ENCODE data around the gene LINC01488. TPM values are rescaled to one million over a fixed set of nuclear protein-coding genes. Genes with fewer than 3 reads are reported as not detected.

The LINC01488 gene
- total and polyA plus RNA-seq, 2 of the 13 experiments (the other 11 are each of a cell fraction or from before 2014, with no cell fraction given) = 0.26 to 0.58 TPM

DNA sequence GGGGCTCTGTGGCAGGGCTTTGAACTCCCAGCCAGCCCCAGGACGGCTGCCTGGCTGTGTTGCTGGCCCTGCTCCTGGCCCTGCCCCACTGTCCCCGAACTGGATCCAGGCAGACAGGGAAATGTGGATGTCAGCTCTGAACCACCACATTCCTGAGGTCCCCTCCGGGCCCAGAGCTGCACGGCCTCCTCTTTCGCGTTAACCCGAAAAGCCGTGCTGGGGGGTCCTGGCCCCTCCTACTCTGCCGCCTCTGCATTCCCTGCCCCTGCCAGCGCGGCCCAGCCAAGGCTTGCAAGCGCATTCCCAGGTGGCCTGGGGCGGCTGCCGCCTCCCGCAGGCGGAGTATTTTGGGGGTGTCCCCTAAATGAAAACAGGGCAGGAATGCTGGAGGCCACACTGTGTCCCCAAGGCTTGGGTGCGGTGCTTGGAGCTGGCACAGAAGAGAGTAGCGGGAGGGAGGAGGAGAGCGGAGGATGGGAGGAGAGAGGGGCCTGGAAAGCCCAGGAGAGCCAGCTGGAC, 5.4 kb downstream of the LINC01488 start:
- in situ Hi-C loops (cut with HindIII; ENCODE audit: extremely low pct_ligation_motif_present, low pct_unique_long_range_greater_than_20kb) = no loop called here

DNA sequence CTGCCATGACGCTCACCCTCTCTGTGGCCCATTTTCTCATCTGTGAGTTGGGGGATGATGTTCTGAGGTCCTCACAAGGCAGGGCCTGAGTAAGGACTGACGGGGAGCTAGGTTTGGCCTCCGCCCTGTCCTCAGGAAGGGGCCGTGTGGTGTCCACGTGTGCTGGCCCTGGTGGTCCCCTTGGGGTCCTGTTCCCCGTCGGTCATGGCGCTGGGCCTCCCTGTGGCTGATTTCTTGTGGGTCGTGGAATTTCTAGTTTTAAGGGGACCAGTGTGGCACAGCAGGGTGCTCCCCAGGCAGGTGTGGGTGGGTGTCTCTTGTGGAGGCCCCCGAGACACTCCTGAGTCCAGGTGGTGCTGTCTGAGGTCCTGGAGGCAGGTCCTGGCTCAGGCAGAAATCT, 5.9 kb downstream of the LINC01488 start:
- POLR2A ChIA-PET = no interaction called here
- CTCF ChIA-PET (ENCODE audit: low intra/inter-chr PET ratio, low total read pairs) = no interaction called here
- no peak for TF ChIP-seq RXRA (CRISPR knock-in tag; IDR thresholded peaks at IDR 0.05)
- no peak for TF ChIP-seq ZNF136 (CRISPR knock-in tag; IDR thresholded peaks at IDR 0.05; ENCODE audit: low read depth)
- TF ChIP-seq, protein P1, sequence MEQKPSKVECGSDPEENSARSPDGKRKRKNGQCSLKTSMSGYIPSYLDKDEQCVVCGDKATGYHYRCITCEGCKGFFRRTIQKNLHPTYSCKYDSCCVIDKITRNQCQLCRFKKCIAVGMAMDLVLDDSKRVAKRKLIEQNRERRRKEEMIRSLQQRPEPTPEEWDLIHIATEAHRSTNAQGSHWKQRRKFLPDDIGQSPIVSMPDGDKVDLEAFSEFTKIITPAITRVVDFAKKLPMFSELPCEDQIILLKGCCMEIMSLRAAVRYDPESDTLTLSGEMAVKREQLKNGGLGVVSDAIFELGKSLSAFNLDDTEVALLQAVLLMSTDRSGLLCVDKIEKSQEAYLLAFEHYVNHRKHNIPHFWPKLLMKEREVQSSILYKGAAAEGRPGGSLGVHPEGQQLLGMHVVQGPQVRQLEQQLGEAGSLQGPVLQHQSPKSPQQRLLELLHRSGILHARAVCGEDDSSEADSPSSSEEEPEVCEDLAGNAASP (CRISPR knock-in tag; IDR thresholded peaks at IDR 0.05; ENCODE audit: borderline replicate concordance) = no peak
- no peak for TF ChIP-seq PAF1 (CRISPR knock-in tag; IDR thresholded peaks at IDR 0.05)

More for the DNA sequence above, 5.4 kb downstream of the LINC01488 start:
- POLR2A ChIA-PET = no interaction called here
- Histone ChIP-seq H3K4me1 (ENCODE audit: insufficient read depth, low read length) (peaks cover 48% of the 10 kb centered on the region), H3K27me3 (ENCODE audit: control insufficient read depth in 1 of 2, insufficient read depth in 2 of 2, low read length in 2 of 2) (no peaks in the 10 kb centered on the region), H3K27ac (ENCODE audit: extremely low read length, insufficient read depth, low read length) (no peak overlapping the region), H3K9me3 (ENCODE audit: low read length) (no peaks in the 10 kb centered on the region), H3K79me2 (ENCODE audit: insufficient read depth, low read length) (no peaks in the 10 kb centered on the region), H3K9ac (ENCODE audit: insufficient read depth, low read depth, low read length) (no peak overlapping the region), H4K20me1 (ENCODE audit: insufficient read depth, low read length) (no peaks in the 10 kb centered on the region), H3K4me2 (ENCODE audit: low read depth, low read length) (no peak overlapping the region), H3K36me3 (replicated peaks in 1 of 2; ENCODE audit: control insufficient read depth in 1 of 2, insufficient read depth in 2 of 2, low read length in 2 of 2) (no peaks in the 10 kb centered on the region), H2AFZ (ENCODE audit: low read length) (no peak overlapping the region), H3K4me3 (replicated peaks in 1 of 3; ENCODE audit: insufficient read depth in 1 of 3, low read depth in 2 of 3, low read length in 3 of 3) (no peak overlapping the region)
- BruUV-seq (replicated peaks) = no TSS peak
- CTCF ChIA-PET (ENCODE audit: low intra/inter-chr PET ratio, low total read pairs) = no interaction called here
- no peak for ATAC-seq
- no peak for FAIRE-seq
- no peak for DNase-seq (ENCODE audit: low spot score)
- TF ChIP-seq ZNF644 (CRISPR knock-in tag; IDR thresholded peaks at IDR 0.05; ENCODE audit: low read depth) = no peak
- TF ChIP-seq MIXL1 (CRISPR knock-in tag; IDR thresholded peaks at IDR 0.05) = no peak
- TF ChIP-seq U2AF1 (optimal IDR thresholded peaks at IDR 0.05; ENCODE audit: low read depth, low read length) = no peak
- TF ChIP-seq SP1 (IDR thresholded peaks at IDR 0.05) = no peak
- TF ChIP-seq SP1 (CRISPR knock-in tag; IDR thresholded peaks at IDR 0.05) = no peak
- no peak for TF ChIP-seq CCDC6 (CRISPR knock-in tag; IDR thresholded peaks at IDR 0.05)
- TF ChIP-seq ZNF768 (CRISPR knock-in tag; IDR thresholded peaks at IDR 0.05) = no peak
- TF ChIP-seq HOXA3 (CRISPR knock-in tag; IDR thresholded peaks at IDR 0.05) = no peak
- TF ChIP-seq ZNF160 (CRISPR knock-in tag; IDR thresholded peaks at IDR 0.05) = no peak
- TF ChIP-seq, protein P2, sequence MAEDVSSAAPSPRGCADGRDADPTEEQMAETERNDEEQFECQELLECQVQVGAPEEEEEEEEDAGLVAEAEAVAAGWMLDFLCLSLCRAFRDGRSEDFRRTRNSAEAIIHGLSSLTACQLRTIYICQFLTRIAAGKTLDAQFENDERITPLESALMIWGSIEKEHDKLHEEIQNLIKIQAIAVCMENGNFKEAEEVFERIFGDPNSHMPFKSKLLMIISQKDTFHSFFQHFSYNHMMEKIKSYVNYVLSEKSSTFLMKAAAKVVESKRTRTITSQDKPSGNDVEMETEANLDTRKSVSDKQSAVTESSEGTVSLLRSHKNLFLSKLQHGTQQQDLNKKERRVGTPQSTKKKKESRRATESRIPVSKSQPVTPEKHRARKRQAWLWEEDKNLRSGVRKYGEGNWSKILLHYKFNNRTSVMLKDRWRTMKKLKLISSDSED (CRISPR knock-in tag; IDR thresholded peaks at IDR 0.05) = no peak
- TF ChIP-seq HNRNPLL (IDR thresholded peaks at IDR 0.05; ENCODE audit: low read depth, low read length, poor library complexity, severe bottlenecking) = no peak
- TF ChIP-seq HNRNPH1 (optimal IDR thresholded peaks at IDR 0.05; ENCODE audit: low read depth, low read length) = no peak
- no peak for TF ChIP-seq ZNF235 (CRISPR knock-in tag; IDR thresholded peaks at IDR 0.05; ENCODE audit: borderline replicate concordance)
- no peak for TF ChIP-seq ZNF547 (CRISPR knock-in tag; IDR thresholded peaks at IDR 0.05)
- intact Hi-C loops (cut with micrococcal nuclease; ENCODE audit: unreplicated experiment) = no loop called here
- WGBS (ENCODE audit: low lambda C conversion rate) = 96% methylated on average over 8 of the region's 19 CpGs

More for the DNA sequence above, 5.9 kb downstream of the LINC01488 start:
- no peak overlapping the region for H2AFZ ChIP-seq (ENCODE audit: low read length)
- no peaks in the 10 kb centered on the region for H3K36me3 ChIP-seq (replicated peaks in 1 of 2; ENCODE audit: control insufficient read depth in 1 of 2, insufficient read depth in 2 of 2, low read length in 2 of 2)
- H4K20me1 ChIP-seq (ENCODE audit: insufficient read depth, low read length) = no peaks in the 10 kb centered on the region
- H3K27ac ChIP-seq (ENCODE audit: extremely low read length, insufficient read depth, low read length) = no peak overlapping the region
- H3K9me3 ChIP-seq (ENCODE audit: low read length) = no peaks in the 10 kb centered on the region
- no peaks in the 10 kb centered on the region for H3K27me3 ChIP-seq (ENCODE audit: control insufficient read depth in 1 of 2, insufficient read depth in 2 of 2, low read length in 2 of 2)
- H3K4me2 ChIP-seq (ENCODE audit: low read depth, low read length) = no peak overlapping the region
- peaks cover 53% of the 10 kb centered on the region for H3K4me1 ChIP-seq (ENCODE audit: insufficient read depth, low read length)
- no peak overlapping the region for H3K4me3 ChIP-seq (replicated peaks in 1 of 3; ENCODE audit: insufficient read depth in 1 of 3, low read depth in 2 of 3, low read length in 3 of 3)
- no peak overlapping the region for H3K9ac ChIP-seq (ENCODE audit: insufficient read depth, low read depth, low read length)
- in situ Hi-C loops (cut with HindIII; ENCODE audit: extremely low pct_ligation_motif_present, low pct_unique_long_range_greater_than_20kb) (no loop called here), intact Hi-C loops (cut with micrococcal nuclease; ENCODE audit: unreplicated experiment) (no loop called here)
- H3K79me2 ChIP-seq (ENCODE audit: insufficient read depth, low read length) = no peaks in the 10 kb centered on the region
- no peak for ATAC-seq
- WGBS (ENCODE audit: low lambda C conversion rate) = 93% methylated on average over 3 of the region's 10 CpGs
- FAIRE-seq = no peak
- DNase-seq (ENCODE audit: low spot score) = no peak
- no TSS peak for BruUV-seq (replicated peaks)
